Lower lobe of right lung (tissue), 2 donors: ENCODE data around the gene MIS12. TPM values are rescaled to one million over a fixed set of nuclear protein-coding genes. Genes with fewer than 3 reads are reported as not detected.
A peak's percentile ranks its signal among the peaks of the same experiment; 100 is the strongest.

Experiments
- ATAC-seq, 2 donors: fragments of 200-7000 bp; cut with Tn5 transposase; one replicate each; pipeline ENCODE4 v1.9.1; 2020 to 2022; ENCODE audit warnings: mild to moderate bottlenecking in 2 of 2, moderate library complexity in 2 of 2
- DNase-seq: peaks from one replicate; pipeline ENCODE4 v3.0.0-alpha.2; 2020
- H3K27ac ChIP-seq: fragments of 200-600 bp; one replicate; pipeline ENCODE4 v1.8.0; 2022
- H3K27me3 ChIP-seq: fragments of 200-600 bp; one replicate; pipeline ENCODE4 v1.8.0; 2022; ENCODE audit warnings: low read depth
- H3K36me3 ChIP-seq: fragments of 200-600 bp; one replicate; pipeline ENCODE4 v1.8.0; 2022; ENCODE audit warnings: mild to moderate bottlenecking
- H3K4me1 ChIP-seq: fragments of 200-600 bp; one replicate; pipeline ENCODE4 v1.8.0; 2022
- H3K4me3 ChIP-seq: fragments of 200-600 bp; one replicate; pipeline ENCODE4 v1.8.0; 2022; ENCODE audit warnings: mild to moderate bottlenecking
- H3K9me3 ChIP-seq: fragments of 200-600 bp; one replicate; pipeline ENCODE4 v1.8.0; 2022
- CTCF ChIP-seq: fragments of 200-600 bp; IDR thresholded peaks from one replicate; pipeline ENCODE4 v1.8.0; 2022; ENCODE audit warnings: antibody characterized with exemption, mild to moderate bottlenecking
- intact Hi-C: fragments of 100-400 bp; cut with DNase I; formaldehyde crosslinking; loops from one replicate; pipeline ENCODE4 v1.11.0; 2022
- total RNA-seq: library from RNA; stranded (reverse); fragmentation: NEBNext Ultra II Directional; extraction: Animal tissue kit (Norgen Biotek cat#: 25700); gene quantifications from one replicate; pipeline ENCODE4 v1.2.1, GENCODE V29; 2021
- donor health status: DM: no; HTN: yes; CAD: no; lungs with severe emphysema.

Gene MIS12
- total RNA-seq, 1 donor from 2014 or later, result 16.1 TPM

GRCh38 chr17:5468075-5468473 lies 18.3 kb upstream of the MIS12 start:
- DNase-seq, result no peak
- peaks cover 26% of the 10 kb centered on the region for H3K4me1 ChIP-seq
- H3K36me3 ChIP-seq, result peaks cover 12% of the 10 kb centered on the region
- TF ChIP-seq CTCF, result no peak
- peak overlapping the region; percentile 96 for H3K4me3 ChIP-seq
- peak; percentile 15 to 17 for ATAC-seq
- H3K9me3 ChIP-seq, result no peaks in the 10 kb centered on the region
- no peaks in the 10 kb centered on the region for H3K27me3 ChIP-seq
- peak overlapping the region; percentile 70 for H3K27ac ChIP-seq
- intact Hi-C loops, result no loop called here

GRCh38 chr17:5472511-5472910 lies 13.9 kb upstream of the MIS12 start:
- Histone ChIP-seq H3K9me3 (no peaks in the 10 kb centered on the region), H3K4me3 (no peak overlapping the region), H3K27me3 (no peaks in the 10 kb centered on the region), H3K36me3 (peaks cover 55% of the 10 kb centered on the region), H3K4me1 (peaks cover 11% of the 10 kb centered on the region), H3K27ac (no peak overlapping the region)
- ATAC-seq (no peak), DNase-seq (no peak)
- intact Hi-C loops, result no loop called here
- TF ChIP-seq CTCF, result no peak

GRCh38 chr17:5473906-5474305 lies 12.5 kb upstream of the MIS12 start:
- no peak overlapping the region for H3K4me3 ChIP-seq
- peaks cover 69% of the 10 kb centered on the region for H3K36me3 ChIP-seq
- no peak for TF ChIP-seq CTCF
- no peaks in the 10 kb centered on the region for H3K27me3 ChIP-seq
- intact Hi-C loops, result no loop called here
- no peak for ATAC-seq
- no peak for DNase-seq
- peaks cover 7% of the 10 kb centered on the region for H3K4me1 ChIP-seq
- no peaks in the 10 kb centered on the region for H3K9me3 ChIP-seq
- no peak overlapping the region for H3K27ac ChIP-seq

GRCh38 chr17:5478992-5479391 lies 7.4 kb upstream of the MIS12 start:
- intact Hi-C loops, result no loop called here
- ATAC-seq, result no peak
- Histone ChIP-seq H3K36me3 (peaks cover 99% of the 10 kb centered on the region), H3K4me3 (no peak overlapping the region), H3K27ac (no peak overlapping the region), H3K27me3 (no peaks in the 10 kb centered on the region), H3K9me3 (no peaks in the 10 kb centered on the region), H3K4me1 (peaks cover 4% of the 10 kb centered on the region)
- no peak for DNase-seq
- no peak for TF ChIP-seq CTCF

- intact Hi-C loops, result no loop called here
- Histone ChIP-seq H3K4me1 (peaks cover 19% of the 10 kb centered on the region), H3K27me3 (no peaks in the 10 kb centered on the region), H3K9me3 (no peaks in the 10 kb centered on the region), H3K4me3 (no peak overlapping the region), H3K27ac (no peak overlapping the region), H3K36me3 (peaks cover 86% of the 10 kb centered on the region)
- TF ChIP-seq CTCF, result no peak
- ATAC-seq (no peak), DNase-seq (no peak)
Measured at GRCh38 chr17:5480962-5481361, 5.4 kb upstream of the MIS12 start.

- DNase-seq, result no peak
- peaks cover 19% of the 10 kb centered on the region for H3K4me1 ChIP-seq
- H3K36me3 ChIP-seq, result peaks cover 82% of the 10 kb centered on the region
- H3K9me3 ChIP-seq, result no peaks in the 10 kb centered on the region
- H3K27ac ChIP-seq, result no peak overlapping the region
- intact Hi-C loops, result no loop called here
- TF ChIP-seq CTCF, result no peak
- H3K27me3 ChIP-seq, result no peaks in the 10 kb centered on the region
- no peak overlapping the region for H3K4me3 ChIP-seq
- ATAC-seq, result no peak
Measured at GRCh38 chr17:5481451-5481850, 4.9 kb upstream of the MIS12 start.
